Measurements from ENCODE around the gene UNK.

Gene UNK

DNA sequence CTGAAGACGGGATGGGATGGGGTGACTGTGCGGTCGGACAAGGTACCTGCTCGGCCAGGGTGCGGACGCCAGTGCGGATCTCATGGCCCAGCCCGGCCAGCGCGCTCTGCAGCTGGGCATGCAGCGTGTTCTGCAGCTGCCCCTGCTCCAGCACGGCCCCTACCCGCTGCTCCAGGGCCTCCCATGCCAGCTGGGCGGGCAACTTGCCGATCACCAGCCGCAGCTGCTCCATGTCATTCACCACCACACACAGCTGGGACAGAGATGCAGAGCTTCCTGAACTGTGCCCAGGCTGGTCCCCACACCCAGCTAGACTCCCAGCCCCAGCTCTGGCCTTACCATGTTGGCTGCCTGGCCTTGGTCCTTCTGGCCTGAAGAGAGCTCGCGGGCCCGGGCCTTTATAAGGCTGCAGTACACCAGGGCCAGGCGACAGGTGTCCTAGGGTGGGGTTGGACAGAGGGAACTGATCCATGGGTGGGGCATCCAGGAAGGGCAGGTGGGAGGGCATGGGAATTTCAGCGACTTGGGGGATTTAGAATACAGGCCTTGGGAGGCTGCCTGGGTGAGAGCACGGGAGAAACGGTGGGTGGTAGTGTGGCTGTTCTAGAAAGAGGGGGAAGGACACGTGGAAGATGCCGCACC, 49.8 kb downstream of the UNK start:
- no peak for DNase-seq (ENCODE audit: low read depth in 2 of 2)

DNA sequence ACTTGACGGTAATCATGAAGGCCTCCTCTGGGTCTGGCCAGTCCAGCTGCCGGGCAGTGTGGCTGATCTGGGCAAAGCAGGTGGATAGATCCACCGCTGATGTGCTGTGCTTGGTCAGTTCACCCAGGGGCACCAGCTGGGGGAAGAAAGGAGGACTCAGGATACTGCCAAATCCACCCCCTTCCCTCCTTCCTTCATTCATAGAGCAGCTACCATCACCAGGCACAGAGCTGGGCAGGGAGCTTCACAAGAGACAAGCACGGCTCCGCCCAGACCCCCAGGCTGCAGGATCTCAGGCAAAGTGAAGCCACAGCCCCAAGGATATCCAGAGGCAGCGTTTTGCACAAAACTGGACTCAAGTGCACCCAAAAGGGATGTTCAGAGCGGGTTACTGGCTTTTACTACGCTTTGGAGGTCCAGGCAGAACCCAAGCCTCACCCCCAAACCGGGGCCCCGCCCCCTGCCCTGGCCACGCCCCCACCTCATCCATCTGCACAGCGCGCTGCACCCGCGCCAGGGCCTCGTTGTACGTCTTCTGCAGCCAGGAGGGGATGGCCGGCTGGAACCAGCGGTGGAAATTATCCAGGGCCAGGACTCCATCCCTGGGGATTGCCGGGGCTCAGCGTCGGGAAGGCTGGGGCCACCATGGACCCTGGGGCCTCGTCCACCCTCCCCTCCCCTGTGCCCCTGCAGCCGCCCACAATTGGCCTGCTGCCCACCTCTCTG, 50.5 kb downstream of the UNK start:
- DNase-seq (ENCODE audit: low read depth in 2 of 2): no peak

DNA sequence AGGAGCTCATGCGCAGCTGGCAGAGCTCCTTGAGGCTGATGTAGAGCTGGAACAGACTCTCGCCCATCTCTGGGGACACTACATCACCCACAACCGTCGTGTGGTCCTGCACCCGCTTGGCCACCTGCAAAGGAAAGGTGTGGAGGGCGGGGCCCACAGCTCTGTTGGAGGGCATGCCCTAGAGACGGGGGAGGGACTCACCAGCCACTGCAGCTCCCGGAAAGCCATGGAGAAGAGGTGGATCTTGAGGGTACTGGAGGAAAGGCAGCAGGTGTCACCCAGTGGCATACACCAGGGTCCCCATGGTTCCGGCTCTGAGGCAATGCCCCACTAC, 51.0 kb downstream of the UNK start:
- DNase-seq (ENCODE audit: low read depth in 2 of 2): no peak

DNA sequence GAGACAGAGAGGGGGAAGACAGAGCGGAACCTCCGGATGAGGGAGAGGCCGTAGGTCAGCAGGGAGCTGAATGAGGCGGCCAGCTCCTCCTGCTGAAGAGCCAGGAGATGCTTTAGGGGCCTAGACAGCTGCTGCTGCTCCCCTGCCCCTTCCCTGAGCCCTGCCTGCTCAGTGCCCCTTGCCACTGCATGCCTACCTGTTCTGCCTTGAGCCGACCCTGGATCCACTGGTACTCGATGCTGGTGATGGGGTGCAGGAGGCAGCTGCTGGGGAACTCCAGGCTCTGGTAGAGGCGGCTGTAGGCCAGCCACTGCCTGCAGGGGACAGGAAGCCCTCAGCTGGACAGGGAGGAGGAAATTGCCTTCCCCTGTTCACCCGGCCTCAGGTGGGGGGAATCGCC, 52.0 kb downstream of the UNK start:
- DNase-seq (ENCODE audit: low read depth in 2 of 2): no peak

DNA sequence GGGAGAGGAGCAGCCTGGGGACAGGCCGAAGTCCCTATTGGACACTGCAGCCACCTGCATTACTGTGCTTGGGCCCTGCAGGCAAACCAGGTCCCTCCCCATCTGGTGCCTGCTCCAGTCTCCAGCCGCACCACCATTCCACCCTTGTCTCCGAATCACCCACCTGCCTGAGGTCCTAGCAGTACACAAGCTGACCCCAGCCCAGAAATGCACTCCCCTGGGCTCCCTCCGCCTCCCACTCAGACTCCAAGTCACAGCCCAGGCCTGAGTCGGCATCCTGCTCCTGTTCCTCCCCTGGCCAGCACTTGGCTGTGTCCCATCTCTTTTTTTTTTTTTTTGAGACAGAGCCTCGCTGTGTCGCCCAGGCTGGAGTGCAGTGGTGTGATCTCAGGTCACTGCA, 53.3 kb downstream of the UNK start:
- no peak for DNase-seq (ENCODE audit: low read depth in 2 of 2)

DNA sequence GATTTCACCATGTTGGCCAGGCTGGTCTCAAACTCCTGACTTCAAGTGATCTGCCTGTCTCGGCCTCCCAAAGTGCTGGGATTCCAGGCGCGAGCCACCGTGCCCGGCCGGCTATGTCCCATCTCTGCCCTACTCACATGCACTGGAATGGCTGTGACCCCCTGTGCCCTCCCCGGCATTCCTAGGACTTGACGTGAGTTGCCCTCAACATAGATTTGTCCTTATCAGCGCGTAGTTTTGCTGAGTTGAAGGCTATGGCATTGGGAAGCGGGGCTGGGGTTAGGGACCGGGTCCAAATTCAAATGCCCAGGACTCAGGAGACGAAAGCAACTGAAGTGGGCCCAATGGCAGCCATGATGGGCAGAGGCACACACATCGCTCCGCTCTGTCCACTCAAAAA, 53.8 kb downstream of the UNK start:
- DNase-seq (ENCODE audit: low read depth in 2 of 2): no peak

DNA sequence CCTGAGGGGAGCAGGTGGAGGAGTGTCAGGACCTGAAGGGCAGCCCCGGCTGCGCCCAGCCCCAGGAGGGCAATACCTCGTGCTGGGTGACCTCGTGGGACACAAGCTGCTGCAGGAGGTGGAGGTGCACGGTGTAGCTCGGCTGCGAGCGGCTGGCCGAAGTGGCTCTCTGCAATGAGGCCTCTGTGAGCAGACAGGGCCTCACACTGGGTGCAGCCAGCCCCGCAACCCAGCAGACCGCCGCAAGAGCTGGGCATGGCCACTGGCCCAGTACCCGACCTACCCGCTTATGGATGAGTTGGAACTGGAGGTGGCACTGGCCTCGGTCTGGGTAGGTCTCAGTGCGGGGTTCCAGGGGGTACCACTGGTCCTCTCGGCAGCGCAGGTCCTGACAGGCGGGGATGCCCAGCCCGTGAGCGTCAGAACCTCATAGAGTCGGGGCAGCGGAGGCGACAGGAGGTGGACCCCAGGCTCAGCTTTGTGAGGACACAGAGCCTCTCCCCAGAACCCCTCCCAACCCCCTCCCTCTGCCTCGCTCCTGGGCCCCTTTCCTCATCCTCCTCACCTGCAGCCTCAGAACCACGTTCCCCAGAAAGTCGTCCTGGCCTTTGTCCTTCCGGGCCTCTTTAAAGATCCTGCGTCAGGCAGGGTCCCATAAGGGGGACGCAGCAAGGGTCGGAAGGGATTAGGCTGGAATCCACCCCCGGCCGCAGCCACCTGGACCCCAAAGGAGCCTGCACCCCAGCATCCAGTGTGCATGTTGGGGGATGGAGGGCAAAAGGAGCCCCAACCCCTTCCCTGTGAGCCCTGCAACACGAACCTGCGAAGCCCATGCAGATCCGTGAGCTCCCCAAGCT, 55.6 kb downstream of the UNK start:
- DNase-seq (ENCODE audit: low read depth in 2 of 2): no peak

DNA sequence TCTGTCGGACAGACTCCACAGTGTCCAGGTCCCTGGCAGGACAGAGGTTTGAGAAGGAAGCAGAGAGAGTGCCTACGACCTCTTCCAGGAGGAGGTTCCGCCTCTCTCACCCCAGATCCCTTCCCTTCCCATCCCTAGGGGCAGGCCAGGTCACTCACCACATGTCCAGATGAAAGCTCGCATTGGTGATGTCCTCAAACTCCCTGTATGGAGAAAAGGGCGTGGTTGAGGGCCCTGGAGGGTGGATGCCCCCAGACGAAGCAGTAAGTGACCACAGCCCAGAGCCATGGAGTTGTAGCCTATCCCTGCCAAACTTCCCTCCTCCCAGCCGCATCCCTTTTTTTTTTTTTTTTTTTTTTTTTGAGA, 56.2 kb downstream of the UNK start:
- no peak for DNase-seq (ENCODE audit: low read depth in 2 of 2)

DNA sequence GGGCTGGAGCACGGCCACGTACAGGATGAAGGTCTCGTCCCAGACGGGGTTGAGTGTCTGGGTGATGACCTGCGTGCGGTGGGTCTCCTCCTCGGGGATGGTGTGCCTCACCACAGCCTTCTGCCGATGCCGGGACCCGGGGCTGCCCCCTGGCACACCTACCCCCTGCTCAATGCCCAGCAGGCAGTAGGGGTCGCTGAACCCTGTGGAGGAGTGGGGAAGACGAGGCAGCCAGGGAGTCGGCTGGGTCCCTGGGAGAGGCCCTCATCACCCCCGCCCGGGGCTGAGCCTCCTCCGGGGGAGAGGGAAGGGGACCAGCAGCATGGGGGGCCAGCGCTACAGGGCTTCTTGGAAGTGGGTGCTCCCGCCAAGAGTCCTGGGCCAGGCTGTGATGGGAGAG, 57.8 kb downstream of the UNK start:
- no peak for DNase-seq (ENCODE audit: low read depth in 2 of 2)

DNA sequence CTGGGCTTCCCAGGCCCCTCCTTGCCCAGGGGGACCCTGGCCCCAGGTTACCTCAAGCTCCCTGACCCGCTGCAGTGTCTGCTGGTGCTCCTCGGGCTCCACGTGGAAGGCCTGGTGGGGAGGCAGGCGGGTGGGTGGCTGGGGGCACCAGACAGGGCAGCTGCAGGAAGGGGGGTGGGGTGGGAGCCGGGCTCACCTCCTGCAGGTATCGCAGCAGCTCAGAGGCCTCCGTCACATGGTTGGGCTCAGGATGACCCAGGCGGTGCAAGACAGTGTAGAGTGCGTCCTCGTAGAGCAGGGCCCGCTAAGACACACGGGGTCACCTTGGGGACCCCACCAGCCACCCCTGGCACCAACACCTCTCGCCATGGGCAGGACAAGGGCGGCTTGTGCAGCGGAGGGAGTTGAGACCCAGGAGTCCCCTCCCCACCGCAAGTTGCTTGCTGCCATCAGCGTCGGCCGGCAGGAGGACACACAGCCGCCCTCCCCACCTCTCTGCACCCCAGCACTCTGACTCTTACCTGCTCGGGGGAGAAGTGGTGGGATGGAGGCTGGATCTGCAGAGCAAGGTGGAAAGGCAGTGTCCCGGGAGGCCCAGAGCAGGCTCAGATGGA, 58.5 kb downstream of the UNK start:
- no peak for DNase-seq (ENCODE audit: low read depth in 2 of 2)

DNA sequence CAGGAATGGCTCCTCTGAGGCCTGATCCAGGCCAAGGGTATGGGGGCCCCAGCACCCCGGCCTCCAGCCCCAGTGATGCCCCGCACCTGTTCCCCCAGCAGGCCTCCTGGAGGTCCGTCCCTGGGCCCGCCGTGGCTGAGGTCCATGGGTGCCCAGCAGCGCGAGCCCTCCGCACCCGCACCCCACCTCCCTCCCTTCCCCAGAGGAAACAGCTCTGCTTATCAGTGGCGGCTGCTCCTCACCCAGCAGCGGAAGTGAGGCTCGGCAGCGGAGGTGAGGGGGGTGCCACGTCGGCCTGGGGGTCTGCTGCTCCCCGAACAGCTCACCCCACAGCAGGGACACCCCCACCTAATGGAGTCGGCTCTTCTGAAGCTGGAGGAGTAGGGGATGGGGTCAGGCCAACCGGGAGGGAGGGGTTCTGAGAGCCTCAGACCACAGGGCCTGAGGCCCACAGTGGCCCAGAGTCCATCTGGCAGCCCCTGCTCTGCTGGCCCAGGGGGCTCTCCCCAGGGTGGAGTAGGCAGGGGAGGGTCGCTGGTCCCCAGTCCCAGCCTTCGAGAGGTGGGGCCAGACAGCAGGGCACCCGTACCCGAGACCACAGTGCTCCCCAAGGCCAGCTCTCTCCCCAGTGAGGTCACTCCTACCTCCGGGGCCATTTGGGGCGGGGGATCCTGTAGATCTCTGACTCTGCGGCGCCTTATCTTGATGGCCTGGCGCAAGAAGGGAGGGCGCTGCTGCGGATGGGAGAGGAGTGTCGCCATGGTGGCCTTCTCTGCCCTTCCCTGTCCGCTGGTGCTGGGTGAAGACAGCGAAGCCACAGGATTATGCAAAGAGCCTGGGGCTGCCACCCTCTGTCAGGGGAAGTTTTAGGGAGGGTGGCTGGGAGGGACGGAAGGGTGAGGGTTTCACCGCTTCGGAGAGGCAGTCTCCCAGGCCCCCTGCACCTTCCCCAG, 59.2 kb downstream of the UNK start, which contains the start of gene UNC13D:
TSS of gene UNC13D (minus strand) at position 828 of the 953 bp plus-strand sequence. CDS start at position 761, 67 bp downstream.
- peak in 1 of 2 donors; percentile 40 for DNase-seq (ENCODE audit: low read depth in 2 of 2)

DNA sequence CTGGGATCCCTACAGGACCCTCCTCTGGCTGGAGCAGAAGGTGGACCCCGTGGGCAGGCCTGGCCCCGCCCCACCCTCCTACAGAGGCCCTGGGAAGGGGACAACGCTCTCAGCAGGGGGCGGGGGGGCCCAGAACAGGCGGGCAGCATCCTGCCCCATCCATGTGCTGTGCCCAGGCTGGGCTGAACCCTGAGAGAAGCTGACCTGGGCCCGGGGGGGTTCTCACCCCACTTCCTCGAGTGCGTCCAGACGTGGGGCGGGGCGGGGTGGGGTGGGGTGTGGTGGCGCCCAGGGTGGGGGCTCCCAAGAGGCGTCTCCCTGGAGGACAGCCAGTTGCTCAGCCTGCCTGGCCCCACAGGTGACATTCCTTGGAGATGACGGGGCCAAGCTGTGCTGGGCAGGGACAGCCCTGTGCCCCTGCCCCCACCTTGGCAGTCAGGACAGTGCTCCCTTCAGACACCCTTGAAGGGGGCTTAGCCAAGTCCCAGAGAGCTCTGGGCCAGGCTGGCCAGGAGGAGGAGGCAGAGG, 60.0 kb downstream of the UNK start:
- DNase-seq (ENCODE audit: low read depth in 2 of 2): no peak

DNA sequence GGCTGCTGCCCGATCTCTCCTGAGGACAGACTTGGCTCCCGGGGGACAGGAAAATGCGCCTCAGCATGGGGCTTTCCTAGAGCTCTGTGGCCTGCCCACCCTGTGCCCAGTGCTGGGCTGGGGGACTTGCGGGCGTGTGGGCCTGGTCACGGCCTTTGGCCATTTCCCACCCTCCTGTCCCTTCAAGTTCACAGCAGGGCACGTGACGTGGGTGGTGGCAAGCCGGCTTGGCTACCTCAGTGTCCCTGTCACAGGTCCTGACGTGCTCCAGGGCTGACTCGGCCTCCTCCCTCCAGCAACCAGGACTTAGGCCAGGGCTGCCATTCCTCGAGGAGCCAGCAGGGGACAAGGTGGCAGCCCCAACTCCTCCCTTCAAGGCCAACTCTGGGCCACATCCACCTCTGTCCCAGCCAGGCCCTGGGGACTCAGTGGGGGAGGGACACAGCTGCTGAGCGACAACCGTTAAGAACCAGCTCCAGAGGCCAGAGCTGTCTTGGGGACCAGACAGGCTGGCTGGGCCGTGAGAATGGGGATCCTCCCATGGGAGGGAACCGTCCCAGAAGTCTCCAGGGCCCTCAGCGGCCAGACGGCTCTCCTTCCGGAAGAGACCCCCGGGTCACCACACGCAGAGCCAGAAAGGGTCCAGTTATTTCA, 60.6 kb downstream of the UNK start:
- DNase-seq (ENCODE audit: low read depth in 2 of 2): no peak

DNA sequence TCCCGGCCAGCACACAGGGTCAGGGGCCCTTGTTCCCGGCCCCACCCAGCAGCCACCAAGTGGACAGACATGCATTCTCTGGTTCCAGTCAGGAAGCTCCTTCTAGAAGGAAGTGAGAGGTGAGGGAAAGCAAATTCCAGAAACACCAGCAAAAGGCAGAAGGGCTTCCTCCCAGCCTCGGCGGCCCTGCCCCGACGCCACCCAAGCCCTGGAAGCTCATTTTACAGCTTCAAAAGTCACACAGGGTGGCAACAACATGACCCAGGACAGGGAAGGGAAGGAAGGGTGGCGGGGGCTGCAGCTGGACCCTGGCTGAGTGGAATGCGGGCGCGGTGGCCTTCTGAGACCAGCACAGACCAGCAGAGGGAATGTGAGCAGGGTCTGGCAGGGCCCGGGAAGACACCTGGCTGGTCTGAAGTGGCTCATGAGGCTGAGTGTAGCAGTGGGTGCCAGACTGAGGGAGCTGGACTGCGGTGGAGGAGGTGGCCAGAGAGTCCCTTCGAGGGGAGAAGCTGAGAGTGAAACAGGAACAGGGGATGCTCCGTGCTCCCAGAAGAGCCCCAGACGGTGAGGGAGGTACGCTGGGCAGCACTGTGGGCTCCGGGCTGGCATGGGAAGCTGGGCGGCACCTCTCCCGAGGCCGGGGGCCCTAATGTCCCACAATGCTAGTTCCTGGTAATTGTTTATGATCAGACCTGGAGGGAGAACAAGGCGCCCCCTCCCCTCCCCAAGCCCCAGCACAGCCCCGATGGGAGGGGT, 61.5 kb downstream of the UNK start:
- no peak for DNase-seq (ENCODE audit: low read depth in 2 of 2)

DNA sequence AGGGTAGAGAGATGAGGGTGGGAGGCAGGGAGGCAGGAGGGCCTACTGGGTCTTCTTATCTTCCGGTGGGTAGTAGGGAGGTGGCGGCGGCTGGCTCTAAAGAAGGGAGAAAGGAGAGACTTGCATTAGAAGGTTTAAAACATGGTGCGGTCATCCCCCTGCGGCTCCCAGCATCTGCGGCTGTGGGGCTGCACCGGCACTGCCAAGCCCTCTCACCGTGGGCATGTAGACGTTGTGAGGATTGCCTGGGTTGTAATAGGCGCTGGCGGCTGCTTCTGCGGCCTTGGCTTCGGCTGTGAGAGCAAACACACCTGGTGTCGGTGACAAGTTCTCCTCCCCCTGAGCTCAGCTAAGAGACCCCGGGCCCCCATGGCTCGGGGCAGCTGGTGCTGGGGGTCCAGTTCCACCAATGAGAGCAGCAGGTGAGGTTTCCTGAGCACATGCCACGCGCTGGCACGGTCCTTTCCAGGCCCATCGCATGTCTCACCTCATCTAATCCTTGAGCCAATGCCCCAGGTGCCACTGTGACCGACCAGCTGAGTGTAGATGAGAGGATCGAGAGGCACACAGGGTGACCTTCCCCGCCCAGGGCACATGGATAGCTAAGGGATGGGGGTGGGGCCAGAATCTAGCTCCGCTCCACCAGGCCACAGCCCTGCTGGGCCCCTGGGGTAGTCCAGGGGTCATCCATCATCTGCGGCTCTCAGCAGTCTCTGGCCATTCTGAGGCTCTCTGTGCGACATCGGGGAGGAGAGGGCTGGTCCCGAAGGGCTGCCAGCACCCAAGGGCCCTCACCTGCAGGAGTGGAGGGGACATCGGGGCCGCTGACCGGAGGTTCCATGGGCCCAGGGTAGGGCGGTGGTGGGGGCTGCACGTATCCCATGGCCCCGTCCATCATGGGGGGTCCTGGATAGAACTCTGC, 62.3 kb downstream of the UNK start:
- DNase-seq (ENCODE audit: low read depth in 2 of 2): no peak

DNA sequence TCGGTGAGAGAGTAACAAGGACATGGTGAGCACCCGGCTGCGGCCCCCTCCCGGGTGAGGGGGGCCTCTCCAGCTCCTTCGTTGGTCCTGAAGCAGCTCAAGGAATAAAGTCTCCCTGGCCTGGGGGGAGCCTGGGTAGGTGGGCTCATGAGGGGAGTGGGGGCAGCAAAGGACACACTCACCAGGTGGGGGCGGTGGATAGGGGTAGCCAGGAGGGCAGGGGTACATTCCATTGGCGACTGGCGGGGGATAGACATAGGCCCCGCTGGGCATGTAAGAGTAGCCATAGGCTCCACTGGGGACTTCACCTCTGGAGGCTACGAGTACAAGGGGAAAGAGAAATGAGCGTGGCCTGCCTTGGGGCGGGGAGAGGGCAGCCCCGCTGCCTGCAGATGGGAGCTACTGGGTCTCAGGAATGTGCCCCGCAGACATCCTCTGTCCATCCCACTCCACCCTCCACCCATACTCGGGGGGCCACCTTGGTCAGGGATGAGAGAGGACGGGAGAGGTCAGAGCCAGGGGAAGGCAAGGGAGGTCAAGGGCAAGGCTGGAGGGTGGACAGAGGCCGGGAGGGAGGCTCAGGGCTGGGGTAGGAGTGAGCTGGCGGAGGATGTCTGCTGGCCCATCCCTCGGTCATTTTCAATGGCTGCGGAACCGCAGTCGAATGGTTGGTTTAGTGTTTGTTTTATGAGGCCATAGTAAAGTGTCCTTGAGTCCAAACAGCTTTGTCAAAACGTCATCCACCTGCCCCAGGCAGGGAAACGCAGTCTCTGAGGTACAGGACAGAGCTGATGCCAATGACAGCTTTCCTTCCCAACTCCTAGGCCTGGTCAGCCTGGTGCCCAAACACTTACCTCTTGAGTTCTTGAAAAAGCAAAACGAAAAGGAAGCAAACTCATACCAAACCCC, 63.3 kb downstream of the UNK start:
- no peak for DNase-seq (ENCODE audit: low read depth in 2 of 2)

DNA sequence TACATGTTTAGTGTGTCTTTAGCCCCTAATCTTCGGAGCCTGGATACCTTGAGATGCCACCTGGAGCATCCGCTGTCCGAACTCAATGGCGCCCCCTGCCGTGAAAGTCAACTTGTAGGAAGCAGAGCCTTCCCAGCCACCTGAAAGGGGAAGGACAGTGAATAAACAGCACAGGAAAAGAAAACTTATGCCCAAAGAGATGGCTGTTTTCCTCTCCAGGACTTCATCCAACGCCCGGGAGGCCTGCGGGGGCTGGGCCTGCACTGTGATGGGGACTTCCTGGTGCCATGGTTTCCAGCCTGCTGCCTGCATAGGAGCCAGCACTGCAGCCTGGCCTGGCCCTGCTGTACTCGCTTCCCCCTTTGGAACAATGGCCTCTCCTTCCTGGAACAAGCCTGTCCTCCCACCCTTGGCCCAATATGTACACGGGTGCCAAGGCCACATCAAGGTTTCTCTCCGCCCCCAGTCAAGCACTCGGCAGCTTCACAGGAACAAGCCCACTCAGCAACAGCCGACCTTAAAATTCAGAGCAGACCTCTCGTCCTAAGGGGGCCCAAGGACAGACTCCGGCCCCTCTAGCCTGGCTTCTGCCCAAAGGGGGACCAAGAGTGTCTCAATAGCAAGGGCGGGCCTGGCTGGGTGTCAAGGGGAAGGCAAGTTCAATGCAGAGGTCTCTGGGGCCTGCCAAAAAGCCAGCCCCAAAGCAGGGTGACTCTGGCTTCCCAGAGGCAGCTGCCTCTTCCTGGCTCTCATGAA, 64.1 kb downstream of the UNK start:
- DNase-seq (ENCODE audit: low read depth in 2 of 2): peak; percentile 60 to 63

Data from activated CD8-positive, alpha-beta memory T cell treated with anti-CD3 and anti-CD28 coated beads for 4 hours (primary cell).